ENCODE data around the gene OR10V1. TPM values are rescaled to one million over a fixed set of nuclear protein-coding genes. Genes with fewer than 3 reads are reported as not detected.
"Not testable (repeated sequence)": the region's sequence is repeated elsewhere in the genome, so short reads cannot be mapped to it uniquely, and the experiment has no call there.

Gene OR10V1
- total RNA-seq, 1 donor from 2014 or later = not detected

DNA sequence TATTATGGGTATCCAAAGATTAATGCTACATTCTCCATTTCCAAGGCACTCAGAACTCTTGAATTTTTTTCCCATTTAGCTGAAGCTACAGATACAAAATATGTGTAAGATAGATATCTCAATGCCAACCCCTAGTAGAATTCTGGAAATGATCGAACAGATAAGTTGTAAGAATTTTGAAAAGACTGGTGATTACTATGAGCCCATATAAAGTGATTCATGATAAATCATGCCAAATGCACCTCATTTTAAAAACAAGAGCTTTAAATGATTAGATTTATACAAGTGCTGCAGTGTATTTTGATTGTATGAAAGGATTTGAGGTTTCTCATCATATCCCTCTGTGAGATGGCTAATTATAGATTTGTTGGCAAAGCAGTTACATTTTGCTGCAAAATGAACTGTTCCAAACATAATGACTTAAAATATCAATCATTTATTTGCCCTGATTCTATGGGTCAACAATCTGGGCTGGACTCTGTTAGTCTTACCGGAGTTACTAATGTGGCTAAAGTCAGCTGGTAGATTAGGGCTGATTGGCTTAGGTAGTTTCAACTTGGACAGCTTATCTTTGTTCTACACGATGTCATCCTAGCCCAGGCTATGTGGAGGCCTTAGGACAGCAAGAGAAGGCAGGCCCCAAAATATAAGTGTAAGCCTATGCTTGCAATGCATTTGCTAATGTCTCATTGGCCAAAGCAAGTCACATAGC, 3.4 kb downstream of the OR10V1 start:
- no peak for DNase-seq (ENCODE audit: low spot score)

DNA sequence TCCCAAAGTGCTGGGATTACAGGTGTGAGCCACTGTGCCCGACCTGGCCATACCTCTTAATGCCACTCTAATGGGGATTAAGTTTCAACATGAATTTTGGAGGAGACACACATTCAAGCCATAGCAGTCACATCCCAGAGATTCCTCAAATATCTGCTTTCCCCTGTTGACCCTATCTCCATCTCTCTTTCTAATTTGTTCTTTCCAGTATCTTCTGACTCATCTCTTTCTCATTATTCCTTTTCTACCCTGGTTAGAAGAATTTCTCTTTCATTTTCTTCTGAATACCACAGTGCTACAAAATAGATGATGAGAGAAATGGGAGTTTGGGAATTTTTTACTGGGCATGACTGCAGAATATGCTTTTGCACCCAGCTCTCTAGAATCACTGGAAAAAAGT, 5.1 kb downstream of the OR10V1 start:
- DNase-seq (ENCODE audit: low spot score) = no peak

DNA sequence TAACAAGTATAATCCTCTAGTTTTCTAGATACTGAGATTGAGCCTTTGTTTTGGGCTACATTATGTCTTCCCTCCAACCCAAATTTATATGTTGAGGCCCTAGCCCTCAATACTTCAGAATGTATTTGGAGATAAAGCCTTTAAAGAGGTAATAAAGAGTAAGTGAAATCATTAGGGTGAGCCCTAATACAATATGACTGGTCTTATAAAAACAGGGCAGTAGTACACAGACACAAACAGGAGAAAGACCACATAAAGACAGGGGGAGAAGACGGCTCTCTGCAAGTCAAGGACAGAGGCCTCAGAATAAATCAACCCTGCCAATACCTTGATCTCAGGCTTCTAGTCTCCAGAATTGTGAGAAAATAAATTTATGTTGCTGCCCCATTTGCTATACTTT, 6.3 kb downstream of the OR10V1 start:
- DNase-seq (ENCODE audit: low spot score) = no peak

DNA sequence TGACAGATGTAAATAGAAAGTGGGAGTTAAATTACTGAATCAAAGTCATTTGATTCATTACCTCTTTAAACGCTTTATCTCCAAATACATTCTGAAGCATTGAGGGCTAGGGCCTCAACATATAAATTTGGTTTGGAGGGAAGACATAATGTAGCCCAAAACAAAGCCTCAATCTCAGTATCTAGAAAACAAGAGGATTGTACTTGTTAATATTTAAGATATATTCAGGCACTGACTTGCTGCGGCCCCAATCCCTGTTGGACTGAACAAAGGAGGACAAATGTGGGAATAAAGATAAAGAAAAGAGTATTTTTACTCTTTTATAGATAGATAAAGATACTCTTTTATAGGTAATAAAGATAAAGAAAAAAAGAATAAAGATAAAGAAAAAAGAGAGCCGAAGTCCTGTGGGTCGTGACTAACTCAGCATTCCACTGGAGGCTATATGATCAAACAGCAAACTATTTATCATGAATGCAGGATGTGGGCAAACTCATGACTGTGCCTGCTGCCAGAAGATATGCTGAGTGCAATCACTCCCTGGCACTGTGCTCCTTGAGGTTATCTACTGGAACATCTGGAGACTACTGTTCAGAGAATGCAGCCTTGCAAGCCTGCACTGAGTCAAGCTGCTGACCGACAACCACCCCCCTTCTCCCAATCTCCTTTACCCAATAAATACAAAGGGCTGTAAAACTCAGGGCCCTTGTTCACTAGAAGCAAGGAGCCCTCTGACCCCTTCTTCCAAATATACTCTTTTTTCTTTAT, 6.9 kb downstream of the OR10V1 start:
- no peak for DNase-seq (ENCODE audit: low spot score)

DNA sequence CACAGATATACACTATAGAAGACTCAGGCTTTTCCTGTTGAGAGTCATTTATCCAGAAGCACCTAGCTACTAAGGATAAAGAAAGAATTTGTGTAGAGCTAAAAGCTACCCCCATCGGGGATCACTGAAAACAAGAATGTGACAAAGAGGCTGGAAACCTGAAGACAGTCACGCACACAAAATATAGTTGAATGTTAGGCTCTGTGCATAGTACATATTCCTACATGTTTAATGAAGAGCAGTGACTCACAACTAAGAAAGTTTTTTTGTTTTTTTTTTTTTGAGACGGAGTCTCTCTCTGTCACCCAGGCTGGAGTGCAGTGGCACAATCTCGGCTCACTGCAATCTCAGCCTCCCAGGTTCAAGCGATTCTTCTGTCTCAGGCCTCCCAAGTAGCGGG, 8.4 kb downstream of the OR10V1 start:
- no peak for DNase-seq (ENCODE audit: low spot score)

DNA sequence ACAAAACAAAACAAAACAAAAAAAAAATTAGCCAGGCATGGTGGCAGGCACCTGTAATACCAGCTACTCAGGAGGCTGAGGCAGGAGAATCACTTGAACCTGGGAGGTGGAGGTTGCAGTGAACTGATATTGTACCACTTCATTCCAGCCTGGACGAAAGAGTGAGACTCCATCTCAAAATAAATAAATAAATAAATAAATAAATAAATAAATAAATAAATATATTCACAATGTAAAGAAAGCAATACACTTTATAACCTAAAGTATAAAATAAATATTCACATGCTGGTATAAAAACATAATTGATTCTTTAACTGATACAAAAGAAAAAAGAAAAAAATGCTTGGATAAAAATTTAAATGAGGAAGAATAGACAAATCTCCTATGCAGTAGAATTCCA, 10.1 kb downstream of the OR10V1 start:
- DNase-seq (ENCODE audit: low spot score) = not testable (repeated sequence)

DNA sequence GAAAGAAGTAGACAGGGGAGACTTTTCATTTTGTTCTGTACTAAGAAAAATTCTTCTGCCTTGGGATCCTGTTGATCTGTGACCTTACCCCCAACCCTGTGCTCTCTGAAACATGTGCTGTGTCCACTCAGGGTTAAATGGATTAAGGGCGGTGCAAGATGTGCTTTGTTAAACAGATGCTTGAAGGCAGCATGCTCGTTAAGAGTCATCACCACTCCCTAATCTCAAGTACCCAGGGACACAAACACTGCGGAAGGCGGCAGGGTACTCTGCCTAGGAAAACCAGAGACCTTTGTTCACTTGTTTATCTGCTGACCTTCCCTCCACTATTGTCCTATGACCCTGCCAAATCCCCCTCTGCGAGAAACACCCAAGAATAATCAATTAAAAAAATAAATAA, 13.5 kb downstream of the OR10V1 start:
- not testable (repeated sequence) for DNase-seq (ENCODE audit: low spot score)

DNA sequence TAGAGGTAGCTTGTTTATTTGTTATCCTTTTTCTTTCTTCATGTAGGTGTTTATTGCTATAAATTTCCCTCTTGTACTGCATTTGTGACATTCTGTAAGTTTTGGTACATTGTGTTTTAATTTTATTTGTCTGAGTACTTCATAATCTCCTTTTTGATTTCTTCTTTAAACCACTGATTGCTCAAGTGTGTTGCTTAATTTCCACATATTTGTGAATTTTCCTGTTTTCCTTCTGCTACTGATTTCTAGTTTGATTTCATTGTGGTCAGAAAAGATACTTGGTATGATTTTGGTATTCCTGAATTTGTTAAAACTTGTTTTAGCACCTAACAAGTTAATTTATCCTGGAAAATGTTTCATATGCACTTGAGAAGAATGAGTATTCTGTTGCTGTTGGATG, 15.1 kb downstream of the OR10V1 start:
- DNase-seq (ENCODE audit: low spot score) = no peak

DNA sequence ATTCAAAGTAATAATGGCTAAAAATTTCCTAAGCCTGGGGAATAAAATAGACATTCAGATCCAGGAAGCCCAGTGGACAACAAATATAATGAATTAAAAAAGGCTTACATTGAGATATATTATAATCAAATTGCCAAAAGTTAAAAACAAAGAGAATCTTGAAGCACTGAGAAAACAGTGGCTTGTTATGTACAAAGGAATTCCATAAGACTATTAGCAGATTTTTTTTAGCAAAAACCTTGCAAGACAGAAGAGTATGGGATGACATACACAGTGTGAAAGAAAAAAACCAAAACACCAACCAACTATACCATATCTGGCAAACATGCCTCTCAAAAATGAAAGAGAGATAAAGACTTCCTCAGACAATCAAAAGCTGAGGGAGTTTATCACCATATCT, 20.7 kb downstream of the OR10V1 start:
- DNase-seq (ENCODE audit: low spot score) = no peak

DNA sequence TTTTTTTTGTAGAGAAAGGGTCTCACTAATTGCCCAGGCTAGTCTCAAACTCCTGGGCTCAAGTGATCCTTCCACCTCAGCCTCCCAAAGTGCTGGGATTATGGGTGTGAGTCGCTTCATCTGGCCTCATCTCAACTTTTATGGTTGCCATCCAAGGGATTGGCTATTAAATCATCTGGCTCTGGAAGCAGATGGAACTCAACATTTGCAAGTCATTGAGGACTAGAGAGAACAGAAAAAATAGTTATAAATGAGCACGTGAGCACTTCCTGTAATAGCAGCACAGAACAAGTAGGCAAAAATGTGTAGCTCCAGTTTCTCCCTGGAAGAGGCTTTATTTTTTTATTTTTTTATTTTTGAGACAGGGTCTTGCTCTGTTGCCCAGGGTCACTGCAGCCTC, 22.5 kb downstream of the OR10V1 start:
- no peak for DNase-seq (ENCODE audit: low spot score)

DNA sequence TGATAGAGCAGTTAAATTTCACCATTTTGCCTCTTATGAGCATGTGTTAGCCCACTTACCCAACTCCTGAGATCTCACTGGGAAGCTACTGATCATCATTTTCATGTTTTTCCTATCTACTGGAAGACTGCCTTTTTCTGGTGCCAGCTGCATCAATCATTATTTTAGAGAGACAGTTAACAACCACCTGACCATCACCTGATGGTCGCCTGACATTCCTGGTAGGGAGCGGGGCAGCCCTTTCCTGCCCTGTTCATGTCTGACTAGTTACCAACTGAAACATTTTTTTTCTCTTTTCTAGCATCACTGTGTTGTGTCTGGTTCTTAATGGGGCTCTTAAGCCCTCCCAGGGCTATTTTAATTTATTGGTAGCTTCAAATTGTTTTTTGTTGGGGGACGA, 24.6 kb downstream of the OR10V1 start:
- no peak for DNase-seq (ENCODE audit: low spot score)

DNA sequence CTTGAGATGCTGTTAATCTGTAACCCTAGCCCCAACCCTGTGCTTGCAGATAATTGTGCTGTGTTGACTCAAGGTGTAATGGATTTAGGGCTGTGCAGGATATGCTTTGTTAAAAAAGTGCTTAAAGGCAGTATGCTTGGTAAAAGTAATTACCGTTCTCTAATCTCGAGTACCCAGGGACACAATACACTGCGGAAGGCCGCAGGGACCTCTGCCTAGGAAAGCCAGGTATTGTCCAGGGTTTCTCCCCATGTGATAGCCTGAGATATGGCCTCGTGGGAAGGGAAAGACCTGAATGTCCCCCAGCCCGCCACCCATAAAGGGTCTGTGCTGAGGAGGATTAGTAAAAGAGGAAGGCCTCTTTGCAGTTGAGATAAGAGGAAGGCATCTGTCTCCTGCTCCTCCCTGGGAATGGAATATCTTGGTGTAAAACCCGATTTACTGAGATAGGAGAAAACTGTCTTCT, 32.4 kb downstream of the OR10V1 start:
- DNase-seq (ENCODE audit: low spot score) = not testable (repeated sequence)

DNA sequence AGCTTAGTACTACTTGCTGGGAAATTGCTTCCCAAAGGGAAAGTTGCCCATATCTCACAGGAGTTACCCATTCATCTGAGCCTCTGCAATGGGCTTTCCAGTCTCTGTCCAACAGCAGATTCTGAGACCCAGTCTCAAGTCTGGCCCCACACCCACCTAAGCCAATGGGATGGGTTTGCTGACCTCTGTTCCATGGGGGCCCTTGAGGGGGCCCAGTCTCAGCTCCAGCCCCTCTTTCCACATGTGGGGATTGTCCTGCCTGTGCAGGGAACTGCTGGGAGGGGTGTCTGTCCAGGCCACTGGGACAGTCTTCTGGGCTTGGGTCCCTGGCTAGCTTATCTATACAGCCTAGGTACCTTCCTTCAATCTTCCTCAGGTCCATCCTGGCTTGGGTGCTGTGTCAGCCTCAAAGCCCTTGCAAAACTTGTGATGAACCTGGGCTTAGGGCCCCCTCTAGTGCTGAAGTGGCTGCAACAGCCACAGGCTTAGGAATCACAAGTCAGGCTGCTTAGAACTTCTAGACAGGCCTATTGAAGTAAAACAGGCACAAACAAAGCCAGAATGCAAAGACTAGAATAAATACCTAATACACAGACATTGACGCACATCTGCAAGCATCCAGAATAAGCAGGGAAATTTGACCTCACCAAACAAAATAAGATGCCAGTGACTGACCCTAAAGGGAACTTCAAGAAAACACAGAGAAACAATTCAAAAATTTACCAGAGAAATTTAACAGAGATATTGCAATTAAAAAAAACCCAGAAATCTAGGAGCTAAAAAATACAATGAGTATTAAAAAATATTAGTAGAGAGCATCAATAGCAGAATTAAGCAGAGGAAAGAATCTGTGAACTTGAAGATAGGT, 33.1 kb downstream of the OR10V1 start:
- DNase-seq (ENCODE audit: low spot score) = no peak

DNA sequence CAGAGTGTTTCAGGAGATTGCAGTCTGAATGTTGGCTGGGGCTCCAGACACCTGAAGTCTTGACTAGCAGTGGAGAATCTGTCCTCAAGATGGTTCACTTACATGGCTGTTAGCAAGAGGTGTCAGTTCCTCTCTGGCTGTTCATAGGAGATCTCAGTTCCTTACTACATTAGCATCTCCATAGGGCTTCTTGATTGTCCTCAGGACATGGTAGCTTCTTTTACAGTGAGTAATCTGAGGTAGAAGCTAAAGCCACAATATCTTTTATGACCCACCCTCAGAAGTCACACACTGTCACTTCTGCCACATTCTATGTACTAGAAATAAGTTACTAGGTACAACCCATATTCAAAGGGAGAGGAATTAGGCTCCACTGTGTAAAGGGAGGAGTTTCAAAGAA, 34.3 kb downstream of the OR10V1 start:
- DNase-seq (ENCODE audit: low spot score) = no peak

DNA sequence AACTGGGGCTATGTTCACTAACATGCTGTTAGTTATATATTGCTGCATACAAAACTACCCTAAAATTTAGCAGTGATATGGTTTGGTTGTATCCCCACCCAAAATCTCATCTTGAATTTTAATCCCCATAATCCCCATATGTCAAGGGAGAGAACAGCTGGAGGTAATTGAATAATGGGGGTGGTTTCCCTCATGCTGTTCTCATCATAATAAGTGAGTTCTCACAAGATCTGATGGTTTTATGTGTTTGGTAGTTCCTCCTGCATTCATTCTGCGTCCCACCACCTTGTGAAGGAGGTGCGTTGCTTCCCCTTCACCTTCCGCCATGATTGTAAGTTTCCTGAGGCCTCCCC, 34.9 kb downstream of the OR10V1 start:
- DNase-seq (ENCODE audit: low spot score) = no peak

DNA sequence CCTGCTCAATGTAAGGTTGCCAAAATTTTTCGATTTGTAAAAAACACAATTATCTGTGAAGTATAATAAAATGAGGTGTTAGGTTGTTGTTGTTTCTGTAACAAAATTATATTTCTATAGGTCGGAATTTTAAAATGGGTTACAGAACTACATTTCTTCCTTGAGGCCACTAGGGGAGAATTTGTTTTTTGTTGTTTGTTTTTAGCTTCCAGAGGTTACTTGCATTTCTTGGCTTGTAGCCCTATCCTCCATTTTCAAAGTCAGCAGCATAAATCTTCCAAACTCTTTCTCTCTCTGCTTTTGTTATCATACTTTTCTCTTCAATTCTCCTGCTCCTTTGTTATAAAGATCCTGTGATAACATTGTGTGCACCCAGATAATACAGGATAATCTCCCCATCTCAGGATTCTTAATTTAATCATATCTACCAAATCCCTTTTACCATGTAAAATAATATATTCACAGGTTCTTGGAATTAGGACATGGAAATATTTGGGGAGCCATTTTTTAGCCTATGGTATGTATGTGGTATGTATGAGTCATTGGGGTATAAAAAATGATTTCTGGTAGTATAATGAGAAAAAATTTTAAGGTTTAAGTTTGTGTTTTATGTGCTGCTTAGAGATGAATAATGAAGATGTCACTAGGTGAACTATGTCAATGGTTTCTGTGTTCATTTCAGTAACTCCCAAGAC, 35.4 kb downstream of the OR10V1 start:
- no peak for DNase-seq (ENCODE audit: low spot score)

DNA sequence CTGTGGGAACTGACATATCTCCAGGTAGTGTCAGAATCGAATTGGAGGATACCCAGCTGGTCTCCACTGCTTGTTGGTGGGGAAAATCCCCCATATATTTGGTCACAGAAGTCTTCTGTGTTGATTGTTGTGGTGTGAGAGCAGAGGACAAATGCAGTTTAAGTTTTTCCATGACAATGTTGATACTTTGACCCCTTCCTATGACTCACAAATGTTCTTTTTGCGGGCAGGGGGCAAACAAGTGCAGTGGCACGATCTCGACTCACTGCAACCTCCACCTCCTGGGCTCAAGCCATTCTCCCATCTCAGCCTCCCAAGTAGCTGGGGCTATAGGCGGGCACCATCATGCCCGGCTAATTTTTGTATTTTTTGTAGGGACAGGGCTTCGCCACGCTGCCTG, 37.4 kb downstream of the OR10V1 start:
- no peak for DNase-seq (ENCODE audit: low spot score)

DNA sequence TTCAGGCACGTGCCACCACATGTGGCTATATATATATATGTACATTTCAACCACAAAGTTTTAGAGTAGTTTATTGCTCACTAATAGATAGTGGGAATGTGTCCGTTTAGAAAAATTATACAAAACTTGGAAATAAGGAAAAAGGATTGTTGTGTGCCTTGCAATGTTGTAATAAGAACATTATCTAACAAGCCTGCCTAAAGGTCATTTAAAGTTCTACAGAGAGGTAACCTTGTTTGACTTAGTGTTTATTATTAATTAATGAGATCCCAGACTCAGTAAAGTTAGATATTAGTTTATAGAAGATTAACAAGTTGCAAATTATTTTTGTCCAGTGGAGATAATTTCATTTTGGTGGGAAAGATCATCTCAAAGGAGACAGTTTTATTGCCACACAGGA, 39.4 kb downstream of the OR10V1 start:
- no peak for DNase-seq (ENCODE audit: low spot score)

DNA sequence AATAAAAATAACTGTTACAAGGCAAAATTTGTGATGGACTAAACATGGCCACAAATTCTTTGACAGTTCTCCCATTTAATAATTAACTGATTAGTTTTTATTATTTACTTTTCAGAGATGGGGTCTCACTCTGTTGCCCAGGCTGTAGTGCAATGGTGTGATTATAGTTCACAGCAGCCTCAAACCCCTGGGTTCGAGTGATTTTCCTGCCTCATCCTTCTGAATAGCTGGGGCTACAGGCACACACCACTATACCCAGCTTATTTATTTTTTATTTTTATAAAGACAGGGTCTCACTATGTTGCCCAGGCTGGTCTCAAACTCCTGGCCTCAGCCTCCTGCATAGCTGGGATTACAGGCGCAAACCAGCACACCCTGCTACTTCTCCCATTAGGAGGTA, 40.4 kb downstream of the OR10V1 start:
- no peak for DNase-seq (ENCODE audit: low spot score)

DNA sequence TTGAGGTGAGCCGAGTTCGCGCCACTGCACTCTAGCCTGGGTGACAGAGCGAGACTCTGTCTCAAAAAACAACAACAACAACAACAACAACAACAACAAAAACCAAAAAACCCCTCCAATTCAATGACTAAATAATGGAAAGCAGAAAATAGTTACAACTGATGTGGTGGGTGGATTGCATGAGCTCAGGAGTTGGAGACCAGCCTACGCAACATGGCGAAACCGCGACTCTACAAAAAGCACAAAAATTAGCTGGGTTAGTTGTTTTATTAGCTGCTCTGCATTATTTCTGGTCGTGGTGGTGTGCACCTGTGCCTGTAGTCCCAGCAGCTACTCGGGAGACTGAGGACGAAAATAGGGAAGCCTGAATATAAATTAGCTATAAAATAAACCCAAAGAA, 42.2 kb downstream of the OR10V1 start:
- no peak for DNase-seq (ENCODE audit: low spot score)

DNA sequence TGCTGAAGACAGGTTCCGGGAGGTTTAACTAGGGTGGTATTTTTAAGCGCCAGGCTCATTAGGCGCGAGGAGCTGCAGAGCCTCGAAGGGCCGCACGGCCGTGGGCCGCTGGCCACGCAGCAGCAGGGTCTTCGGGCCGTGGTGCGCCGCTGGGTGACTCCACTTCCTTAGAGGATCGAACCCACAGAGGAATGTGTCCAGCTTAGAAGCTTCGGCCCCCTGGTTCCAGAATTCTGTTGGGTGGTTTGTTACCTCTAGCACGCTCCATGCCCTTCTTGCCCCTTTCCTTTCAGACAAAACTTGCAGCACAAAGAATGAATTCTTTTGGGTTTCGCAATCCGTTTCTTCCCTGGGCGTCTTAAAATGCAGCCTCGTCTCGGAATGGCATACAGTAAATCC, 44.0 kb downstream of the OR10V1 start:
- no peak for DNase-seq (ENCODE audit: low spot score)
